ENCODE measurements around the gene AKAP6. TPM values are rescaled to one million over a fixed set of nuclear protein-coding genes. Genes with fewer than 3 reads are reported as not detected.

The AKAP6 gene
- total RNA-seq, 4 donors from 2014 or later = 1.1 to 16.0 (median 6.0) TPM

DNA sequence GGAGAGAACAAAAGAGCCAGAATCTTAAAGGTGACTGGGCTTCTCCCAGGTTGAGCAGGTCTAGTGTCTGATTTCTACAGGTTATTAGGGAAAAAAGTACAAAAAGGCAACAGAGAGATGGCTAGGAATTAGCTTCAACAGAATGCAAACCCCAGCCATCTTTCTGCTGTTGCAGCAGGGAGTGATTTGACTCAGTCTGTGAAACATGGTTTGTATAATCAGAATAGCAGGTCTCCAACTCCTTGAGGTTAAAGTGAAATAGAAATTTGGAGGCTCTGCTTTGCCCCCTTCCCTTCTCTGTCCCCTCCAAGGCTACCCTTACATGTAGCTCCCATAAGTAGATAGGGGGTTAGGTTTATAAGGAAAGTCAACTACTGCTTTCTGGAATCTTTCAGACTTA, 105.8 kb downstream of the AKAP6 start:
- H3K27me3 ChIP-seq = no peaks in the 10 kb centered on the region
- DNase-seq = no peak
- H3K27ac ChIP-seq = peak overlapping the region in 3 of 4 donors; percentile 31 to 73 (median 58)
- no peaks in the 10 kb centered on the region for H3K9me3 ChIP-seq
- no peak for TF ChIP-seq POLR2A (IDR thresholded peaks at IDR 0.05)
- no peak for TF ChIP-seq CTCF (IDR thresholded peaks at IDR 0.05)
- H3K4me3 ChIP-seq = peak overlapping the region in 3 of 4 donors; percentile 9 to 46 (median 19)
- H3K4me1 ChIP-seq = peaks cover 0 to 41% (median 6%) of the 10 kb centered on the region in 3 donors
- intact Hi-C loops (cut with DNase I) = no loop called here
- no peaks in the 10 kb centered on the region for H3K36me3 ChIP-seq

DNA sequence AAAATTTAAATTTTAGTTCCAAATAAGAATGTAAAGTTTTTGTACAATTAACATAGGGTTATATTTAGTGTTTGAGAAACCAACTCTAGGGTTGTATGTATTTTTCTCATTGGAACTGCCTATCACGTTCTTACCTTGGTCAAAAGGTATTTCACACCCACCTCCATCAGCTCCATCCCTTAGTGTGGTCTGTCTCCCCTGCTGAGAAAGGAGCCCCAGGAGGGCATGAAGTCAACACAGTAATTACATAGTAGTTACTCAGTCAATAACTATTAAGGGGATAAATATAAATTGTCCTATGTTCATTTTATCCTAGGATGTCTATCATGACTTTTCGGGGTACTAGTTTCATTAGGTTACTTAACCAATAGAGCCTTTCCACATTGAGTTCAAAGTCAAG, 106.3 kb downstream of the AKAP6 start:
- Histone ChIP-seq H3K4me1 (peaks cover 0 to 36% (median 6%) of the 10 kb centered on the region in 3 donors), H3K4me3 (peak overlapping the region in 1 of 4 donors; percentile 46), H3K27me3 (no peaks in the 10 kb centered on the region), H3K27ac (peak overlapping the region in 2 of 4 donors; percentile 58 to 73), H3K9me3 (no peaks in the 10 kb centered on the region), H3K36me3 (no peaks in the 10 kb centered on the region)
- no peak for DNase-seq
- TF ChIP-seq CTCF (IDR thresholded peaks at IDR 0.05) = no peak
- no peak for TF ChIP-seq POLR2A (IDR thresholded peaks at IDR 0.05)
- intact Hi-C loops (cut with DNase I) = no loop called here
- 84 to 86% methylated on average over 2 of the region's 2 CpGs for WGBS, 2 donors

DNA sequence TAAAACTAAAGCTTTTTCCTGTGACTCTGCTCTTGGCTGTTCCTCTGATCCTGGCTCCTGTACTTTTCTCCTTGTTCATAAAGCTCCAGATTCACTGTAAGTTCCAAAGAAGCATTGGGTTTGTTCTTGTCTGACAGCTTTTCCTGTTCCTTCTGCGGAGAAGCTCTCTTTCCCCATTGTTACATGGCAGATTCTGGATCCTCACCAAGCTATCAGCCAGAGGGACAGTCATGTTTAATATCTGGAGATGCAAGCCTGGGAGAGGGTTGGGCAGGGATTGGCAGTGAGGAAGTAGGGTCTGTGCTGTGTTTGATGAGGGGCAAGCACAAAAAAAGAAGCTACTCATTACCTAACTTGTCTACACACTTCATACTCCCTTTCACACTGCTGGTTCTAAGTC, 107.9 kb downstream of the AKAP6 start:
- 20 to 30% methylated on average over 1 of the region's 1 CpG for WGBS, 2 donors
- no peaks in the 10 kb centered on the region for H3K36me3 ChIP-seq
- no peak for DNase-seq
- H3K4me1 ChIP-seq = peaks cover 0 to 29% (median 6%) of the 10 kb centered on the region in 3 donors
- no peak overlapping the region for H3K4me3 ChIP-seq
- no peaks in the 10 kb centered on the region for H3K27me3 ChIP-seq
- peak overlapping the region in 1 of 4 donors; percentile 34 for H3K27ac ChIP-seq
- no peaks in the 10 kb centered on the region for H3K9me3 ChIP-seq
- no peak for TF ChIP-seq POLR2A (IDR thresholded peaks at IDR 0.05)
- intact Hi-C loops (cut with DNase I) = no loop called here

DNA sequence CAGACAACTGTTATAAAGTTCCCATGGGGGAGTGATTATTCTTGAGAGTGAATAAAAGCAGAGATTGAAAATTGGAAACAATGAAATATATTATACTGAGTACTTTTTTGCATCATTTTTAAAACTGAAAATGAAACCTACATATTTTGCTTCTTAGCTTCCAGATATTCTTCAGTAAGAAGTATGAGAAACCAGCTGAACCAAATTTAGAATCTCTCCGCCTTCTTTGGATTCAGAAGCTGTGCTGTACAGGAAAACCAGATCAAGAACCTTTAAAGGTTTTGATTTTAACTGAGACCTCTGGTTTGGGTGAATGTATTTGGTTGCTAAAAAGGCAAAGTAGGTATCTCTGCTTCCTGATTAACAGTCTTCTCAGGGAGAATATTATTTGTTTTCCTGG, 109.4 kb downstream of the AKAP6 start:
- Histone ChIP-seq H3K4me1 (peaks cover 0 to 23% (median 6%) of the 10 kb centered on the region in 3 donors), H3K36me3 (no peaks in the 10 kb centered on the region), H3K9me3 (no peaks in the 10 kb centered on the region), H3K4me3 (no peak overlapping the region), H3K27me3 (no peaks in the 10 kb centered on the region), H3K27ac (peak overlapping the region in 3 of 4 donors; percentile 19 to 48 (median 44))
- no peak for DNase-seq
- WGBS, 2 donors = 25 to 53% methylated on average over 1 of the region's 1 CpG
- TF ChIP-seq CTCF (IDR thresholded peaks at IDR 0.05) (no peak), POLR2A (IDR thresholded peaks at IDR 0.05) (no peak)
- intact Hi-C loops (cut with DNase I) = no loop called here

DNA sequence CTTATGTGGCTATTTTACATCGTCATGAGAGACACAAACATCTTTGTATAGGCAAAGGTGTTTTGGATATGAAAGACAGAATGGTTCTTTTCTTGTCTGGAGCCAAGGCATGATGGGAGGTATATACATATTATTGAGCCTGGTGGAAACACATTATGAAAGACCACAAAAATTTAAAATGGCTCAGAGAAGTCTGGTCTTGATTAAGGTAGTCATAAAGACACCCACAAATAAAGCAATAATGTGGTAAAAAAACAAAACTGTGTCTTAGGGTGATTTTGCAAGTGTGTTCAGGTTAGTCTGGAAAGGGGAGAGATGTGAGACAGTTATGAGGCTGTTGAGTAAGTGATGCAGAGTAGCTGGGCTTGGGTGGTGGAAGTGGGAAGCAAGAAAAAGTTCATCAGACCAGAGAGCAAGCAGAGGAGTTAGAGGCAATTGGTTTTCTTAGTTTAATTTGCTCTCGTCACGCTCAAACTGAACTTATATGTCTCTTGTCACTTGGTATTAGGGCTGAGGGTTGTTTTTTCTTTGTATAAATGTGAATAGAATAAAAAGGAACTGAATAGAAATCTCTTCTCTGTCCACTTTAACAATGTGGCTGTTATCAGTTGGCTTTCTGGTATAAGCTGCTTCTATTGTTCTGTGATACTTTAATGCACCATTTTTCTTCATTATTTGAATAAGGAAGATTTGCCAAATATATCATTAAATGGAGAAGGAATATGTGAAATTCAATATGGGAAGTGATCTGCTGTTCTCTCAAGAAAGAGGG, 115.0 kb downstream of the AKAP6 start:
- Histone ChIP-seq H3K27ac (no peak overlapping the region), H3K9me3 (no peaks in the 10 kb centered on the region), H3K36me3 (no peaks in the 10 kb centered on the region), H3K4me3 (no peak overlapping the region), H3K27me3 (no peaks in the 10 kb centered on the region), H3K4me1 (peaks cover 0 to 2% (median 2%) of the 10 kb centered on the region in 3 donors)
- DNase-seq = no peak
- intact Hi-C loops (cut with DNase I) = no loop called here
- no peak for TF ChIP-seq CTCF (IDR thresholded peaks at IDR 0.05)
- no peak for TF ChIP-seq POLR2A (IDR thresholded peaks at IDR 0.05)
- 84 to 90% methylated on average over 3 of the region's 3 CpGs for WGBS, 2 donors
